Mesothelial cell of epicardium (in vitro differentiated cells): Measurements from ENCODE around the gene RHOF. TPM values are rescaled to one million over a fixed set of nuclear protein-coding genes. Genes with fewer than 3 reads are reported as not detected.

Source experiments
- DNase-seq, 2 experiments: peaks; one replicate each; pipeline ENCODE4 v3.0.0; 2021; ENCODE audit warnings: low spot score in 2 of 2; ENCODE audit not compliant: unreplicated experiment in 2 of 2
- H3K27ac Mint-ChIP-seq: 2 replicates; pipeline ENCODE4 v1.8.0; 2021; ENCODE audit warnings: mixed read lengths
- H3K27me3 Mint-ChIP-seq: 2 replicates; pipeline ENCODE4 v1.8.0; 2021; ENCODE audit warnings: low read depth, mixed read lengths
- H3K36me3 Mint-ChIP-seq: 2 replicates; pipeline ENCODE4 v1.8.0; 2021; ENCODE audit warnings: mixed read lengths
- H3K4me1 Mint-ChIP-seq: 2 replicates; pipeline ENCODE4 v1.8.0; 2021; ENCODE audit warnings: mixed read lengths
- H3K4me3 Mint-ChIP-seq: 2 replicates; pipeline ENCODE4 v1.8.0; 2021; ENCODE audit warnings: mild to moderate bottlenecking, moderate library complexity, mixed read lengths
- H3K9me3 Mint-ChIP-seq: 2 replicates; pipeline ENCODE4 v1.8.0; 2021; ENCODE audit warnings: mixed read lengths
- CTCF ChIP-seq: fragments of 200-600 bp; sonication (generic); IDR thresholded peaks from one replicate; pipeline ENCODE4 v1.5.0; 2021; ENCODE audit warnings: antibody characterized with exemption; ENCODE audit not compliant: unreplicated experiment
- total RNA-seq: library from RNA; stranded (reverse); gene quantifications from 3 replicates; pipeline ENCODE4 v1.2.1, GENCODE V29; 2021

The RHOF gene
- 33.0 to 37.8 TPM (median 33.8 TPM) in 3 replicates for total RNA-seq

- TF ChIP-seq CTCF = no peak
- Mint-ChIP-seq H3K4me1 (peaks cover 44% of the 10 kb centered on the region), H3K36me3 (peaks cover 5% of the 10 kb centered on the region), H3K9me3 (no peaks in the 10 kb centered on the region), H3K27ac (peak within 1 kb of the TSS; percentile 98), H3K4me3 (peak within 1 kb of the TSS; percentile 71), H3K27me3 (no peaks in the 10 kb centered on the region)
- no peak for DNase-seq
Observed at GRCh38 chr12:121793440-121793837, at the start of gene RHOF. RHOF (minus strand) TSS chr12:121793688; CDS start chr12:121793633, 55 bp downstream.

GRCh38 chr12:121839993-121840761, 46.7 kb upstream of the RHOF start:
- Mint-ChIP-seq H3K27ac (peak overlapping the region; percentile 96), H3K4me3 (peak overlapping the region; percentile 96), H3K9me3 (no peaks in the 10 kb centered on the region), H3K27me3 (no peaks in the 10 kb centered on the region), H3K36me3 (no peaks in the 10 kb centered on the region), H3K4me1 (peaks cover 18% of the 10 kb centered on the region)
- DNase-seq = no peak
- TF ChIP-seq CTCF = no peak

- Mint-ChIP-seq H3K9me3 (no peaks in the 10 kb centered on the region), H3K27ac (peak overlapping the region; percentile 96), H3K36me3 (no peaks in the 10 kb centered on the region), H3K4me3 (peak overlapping the region; percentile 96), H3K4me1 (peaks cover 18% of the 10 kb centered on the region), H3K27me3 (no peaks in the 10 kb centered on the region)
- peak; percentile 100 for DNase-seq
- no peak for TF ChIP-seq CTCF
Observed at GRCh38 chr12:121839106-121839992, 45.9 kb upstream of the RHOF start.

GRCh38 chr12:121838126-121838525, 44.6 kb upstream of the RHOF start:
- H3K4me3 Mint-ChIP-seq = no peak overlapping the region
- no peaks in the 10 kb centered on the region for H3K36me3 Mint-ChIP-seq
- H3K4me1 Mint-ChIP-seq = peaks cover 9% of the 10 kb centered on the region
- TF ChIP-seq CTCF = no peak
- DNase-seq = no peak
- H3K9me3 Mint-ChIP-seq = no peaks in the 10 kb centered on the region
- no peaks in the 10 kb centered on the region for H3K27me3 Mint-ChIP-seq
- peak overlapping the region; percentile 39 for H3K27ac Mint-ChIP-seq

GRCh38 chr12:121837680-121838079, 44.2 kb upstream of the RHOF start:
- Mint-ChIP-seq H3K27ac (no peak overlapping the region), H3K4me1 (peaks cover 9% of the 10 kb centered on the region), H3K9me3 (no peaks in the 10 kb centered on the region), H3K36me3 (no peaks in the 10 kb centered on the region), H3K4me3 (no peak overlapping the region), H3K27me3 (no peaks in the 10 kb centered on the region)
- TF ChIP-seq CTCF = no peak
- no peak for DNase-seq
